Type B pancreatic cell (in vitro differentiated cells): ENCODE measurements around the gene MYO9A. TPM values are rescaled to one million over a fixed set of nuclear protein-coding genes. Genes with fewer than 3 reads are reported as not detected.

Experiments
- DNase-seq: peaks from one replicate; pipeline ENCODE4 v3.0.0; 2021; ENCODE audit warnings: mixed read lengths; ENCODE audit not compliant: unreplicated experiment; ENCODE audit errors: extremely low spot score
- H3K27ac Mint-ChIP-seq: 2 replicates; pipeline ENCODE4 v1.8.0; 2021; ENCODE audit warnings: mild to moderate bottlenecking, mixed read lengths
- H3K27me3 Mint-ChIP-seq: 2 replicates; pipeline ENCODE4 v1.8.0; 2021; ENCODE audit warnings: mixed read lengths
- H3K36me3 Mint-ChIP-seq: 2 replicates; pipeline ENCODE4 v1.8.0; 2021; ENCODE audit warnings: mixed read lengths
- H3K4me1 Mint-ChIP-seq: one replicate; pipeline ENCODE4 v1.8.0; 2021; ENCODE audit warnings: mixed read lengths; ENCODE audit not compliant: unreplicated experiment
- H3K4me3 Mint-ChIP-seq: 2 replicates; pipeline ENCODE4 v1.8.0; 2021; ENCODE audit warnings: mild to moderate bottlenecking, mixed read lengths
- H3K9me3 Mint-ChIP-seq: 2 replicates; pipeline ENCODE4 v1.8.0; 2021; ENCODE audit warnings: mixed read lengths
- CTCF ChIP-seq: fragments of 200-600 bp; sonication (generic); conservative IDR thresholded peaks from 2 replicates; pipeline ENCODE4 v1.5.0; 2021; ENCODE audit warnings: antibody characterized with exemption, mild to moderate bottlenecking
- total RNA-seq: library from RNA; stranded (reverse); gene quantifications from 2 replicates; pipeline ENCODE4 v1.2.1, GENCODE V29; 2021; ENCODE audit warnings: low replicate concordance

MYO9A gene
- total RNA-seq, 1 donor from 2014 or later, result 43.4 TPM

- H3K27ac Mint-ChIP-seq, result no peak overlapping the region
- peaks cover 14% of the 10 kb centered on the region for H3K4me1 Mint-ChIP-seq
- no peaks in the 10 kb centered on the region for H3K36me3 Mint-ChIP-seq
- DNase-seq, result no peak
- no peaks in the 10 kb centered on the region for H3K27me3 Mint-ChIP-seq
- H3K4me3 Mint-ChIP-seq, result no peak overlapping the region
- no peak for TF ChIP-seq CTCF
- H3K9me3 Mint-ChIP-seq, result no peaks in the 10 kb centered on the region
Observed at GRCh38 chr15:72124218-72124617, 6.3 kb upstream of the MYO9A start.

GRCh38 chr15:72117486-72118016, 399 bp downstream of the MYO9A start:
- Mint-ChIP-seq H3K4me1 (peaks cover 40% of the 10 kb centered on the region), H3K27me3 (no peaks in the 10 kb centered on the region), H3K9me3 (no peaks in the 10 kb centered on the region), H3K36me3 (no peaks in the 10 kb centered on the region), H3K4me3 (peak overlapping the region; percentile 99), H3K27ac (peak overlapping the region; percentile 99)
- peak; percentile 84 for DNase-seq
- no peak for TF ChIP-seq CTCF

- no peaks in the 10 kb centered on the region for H3K27me3 Mint-ChIP-seq
- no peak for TF ChIP-seq CTCF
- peak overlapping the region; percentile 95 for H3K27ac Mint-ChIP-seq
- peak overlapping the region; percentile 99 for H3K4me3 Mint-ChIP-seq
- peaks cover 40% of the 10 kb centered on the region for H3K4me1 Mint-ChIP-seq
- no peaks in the 10 kb centered on the region for H3K36me3 Mint-ChIP-seq
- H3K9me3 Mint-ChIP-seq, result no peaks in the 10 kb centered on the region
- no peak for DNase-seq
Observed at GRCh38 chr15:72116731-72117485, 1.0 kb downstream of the MYO9A start.

- H3K27ac Mint-ChIP-seq, result peak overlapping the region; percentile 5
- no peak for TF ChIP-seq CTCF
- H3K27me3 Mint-ChIP-seq, result no peaks in the 10 kb centered on the region
- no peak for DNase-seq
- H3K4me3 Mint-ChIP-seq, result peak overlapping the region; percentile 24
- peaks cover 4% of the 10 kb centered on the region for H3K9me3 Mint-ChIP-seq
- peaks cover 31% of the 10 kb centered on the region for H3K4me1 Mint-ChIP-seq
- peaks cover 3% of the 10 kb centered on the region for H3K36me3 Mint-ChIP-seq
Observed at GRCh38 chr15:72113347-72114031, 4.5 kb downstream of the MYO9A start.

- Mint-ChIP-seq H3K27me3 (no peaks in the 10 kb centered on the region), H3K27ac (no peak overlapping the region), H3K36me3 (peaks cover 7% of the 10 kb centered on the region), H3K9me3 (peaks cover 4% of the 10 kb centered on the region), H3K4me3 (no peak overlapping the region), H3K4me1 (peaks cover 35% of the 10 kb centered on the region)
- no peak for TF ChIP-seq CTCF
- no peak for DNase-seq
Observed at GRCh38 chr15:72112805-72113204, 5.1 kb downstream of the MYO9A start.
